Thyroid gland (tissue), 4 donors: Measurements from ENCODE around the gene COMMD4.

Source experiments
- POLR2A ChIP-seq, 2 donors: fragments of 450-650 bp; IDR thresholded peaks; one replicate each; pipeline ENCODE4 v1.6.1; 2017; ENCODE audit warnings: antibody characterized with exemption in 2 of 2, mild to moderate bottlenecking in 2 of 2, moderate library complexity in 1 of 2
- TF ChIP-seq, protein P1 (sequence below), 6 experiments: fragments of 200-600 bp in 3 of 6; fragments of 450-650 bp in 3 of 6; sonication (generic) in 3 of 6; IDR thresholded peaks; one replicate each; pipeline ENCODE4 v1.5.1; 2016 to 2019; ENCODE audit warnings: antibody characterized with exemption in 6 of 6, mild to moderate bottlenecking in 2 of 6, inconsistent platforms in 1 of 6, moderate library complexity in 1 of 6

- TF ChIP-seq, protein P1, sequence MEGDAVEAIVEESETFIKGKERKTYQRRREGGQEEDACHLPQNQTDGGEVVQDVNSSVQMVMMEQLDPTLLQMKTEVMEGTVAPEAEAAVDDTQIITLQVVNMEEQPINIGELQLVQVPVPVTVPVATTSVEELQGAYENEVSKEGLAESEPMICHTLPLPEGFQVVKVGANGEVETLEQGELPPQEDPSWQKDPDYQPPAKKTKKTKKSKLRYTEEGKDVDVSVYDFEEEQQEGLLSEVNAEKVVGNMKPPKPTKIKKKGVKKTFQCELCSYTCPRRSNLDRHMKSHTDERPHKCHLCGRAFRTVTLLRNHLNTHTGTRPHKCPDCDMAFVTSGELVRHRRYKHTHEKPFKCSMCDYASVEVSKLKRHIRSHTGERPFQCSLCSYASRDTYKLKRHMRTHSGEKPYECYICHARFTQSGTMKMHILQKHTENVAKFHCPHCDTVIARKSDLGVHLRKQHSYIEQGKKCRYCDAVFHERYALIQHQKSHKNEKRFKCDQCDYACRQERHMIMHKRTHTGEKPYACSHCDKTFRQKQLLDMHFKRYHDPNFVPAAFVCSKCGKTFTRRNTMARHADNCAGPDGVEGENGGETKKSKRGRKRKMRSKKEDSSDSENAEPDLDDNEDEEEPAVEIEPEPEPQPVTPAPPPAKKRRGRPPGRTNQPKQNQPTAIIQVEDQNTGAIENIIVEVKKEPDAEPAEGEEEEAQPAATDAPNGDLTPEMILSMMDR (IDR thresholded peaks at IDR 0.05) = no peak
- TF ChIP-seq POLR2A (IDR thresholded peaks at IDR 0.05) = no peak
Observed at GRCh38 chr15:75360391-75360790, 24.5 kb downstream of the COMMD4 start.
